HG03442 (cell line): ENCODE measurements around the gene LDAH.
"Not testable (repeated sequence)": the region's sequence is repeated elsewhere in the genome, so short reads cannot be mapped to it uniquely, and the experiment has no call there.

Experiments
- ATAC-seq: cut with Tn5 transposase; IDR thresholded peaks from one replicate; pipeline ENCODE4 v1.9.1; 2021; ENCODE audit warnings: mild to moderate bottlenecking, moderate library complexity; ENCODE audit not compliant: unreplicated experiment

Gene LDAH

GRCh38 chr2:20724500-20725053, 98.3 kb downstream of the LDAH start:
- no peak for ATAC-seq

DNA sequence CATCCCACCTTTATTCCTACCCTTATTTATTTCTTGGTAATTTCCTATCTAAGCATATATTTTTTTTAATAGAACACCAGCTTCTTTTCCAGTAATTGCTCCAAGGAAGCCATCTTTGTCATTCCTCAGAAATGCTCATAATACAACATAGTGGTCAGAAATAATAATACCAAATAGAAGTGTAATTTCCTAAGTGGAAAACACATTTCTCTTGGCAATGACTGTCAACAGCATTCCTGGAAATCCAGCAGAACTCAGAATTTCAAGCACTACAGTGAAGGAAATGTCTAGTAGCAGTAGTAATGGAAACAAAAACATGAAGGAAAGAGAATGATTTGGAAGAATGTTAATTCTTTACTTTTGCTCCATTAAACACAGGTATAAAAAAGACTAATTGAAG, 99.4 kb downstream of the LDAH start:
- no peak for ATAC-seq

- ATAC-seq = no peak
These were observed 100.2 kb downstream of the LDAH start for GRCh38 chr2:20722592-20723240.

- ATAC-seq = no peak
These were observed 105.3 kb downstream of the LDAH start for GRCh38 chr2:20717641-20718040.

DNA sequence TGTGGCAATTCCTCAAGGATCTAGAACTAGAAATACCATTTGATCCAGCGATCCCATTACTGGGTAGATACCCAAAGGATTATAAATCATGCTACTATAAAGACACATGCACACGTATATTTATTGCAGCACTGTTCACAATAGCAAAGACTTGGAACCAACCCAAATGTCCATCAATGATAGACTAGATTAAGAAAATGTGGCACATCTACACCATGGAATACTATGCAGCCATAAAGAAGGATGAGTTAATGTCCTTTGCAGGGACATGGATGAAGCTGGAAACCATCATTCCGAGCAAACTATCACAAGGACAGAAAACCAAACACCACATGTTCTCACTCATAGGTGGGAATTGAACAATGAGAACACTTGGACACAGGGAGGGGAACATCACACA, 106.7 kb downstream of the LDAH start:
- ATAC-seq = not testable (repeated sequence)

GRCh38 chr2:20714412-20714811, 108.5 kb downstream of the LDAH start:
- ATAC-seq = not testable (repeated sequence)

DNA sequence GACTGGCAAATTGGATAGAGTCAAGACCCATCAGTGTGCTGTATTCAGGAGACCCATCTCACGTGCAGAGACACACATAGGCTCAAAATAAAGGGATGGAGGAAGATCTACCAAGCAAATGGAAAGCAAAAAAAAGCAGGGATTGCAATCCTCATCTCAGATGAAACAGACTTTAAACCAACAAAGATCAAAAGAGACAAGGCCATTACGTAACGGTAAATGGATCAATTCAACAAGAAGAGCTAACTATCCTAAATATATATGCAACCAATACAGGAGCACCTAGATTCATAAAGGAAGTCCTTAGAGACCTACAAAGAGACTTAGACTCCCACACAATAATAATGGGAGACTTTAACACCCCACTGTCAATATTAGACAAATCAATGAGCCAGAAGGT, 109.3 kb downstream of the LDAH start:
- not testable (repeated sequence) for ATAC-seq

GRCh38 chr2:20711641-20712040, 111.3 kb downstream of the LDAH start:
- ATAC-seq = not testable (repeated sequence)

DNA sequence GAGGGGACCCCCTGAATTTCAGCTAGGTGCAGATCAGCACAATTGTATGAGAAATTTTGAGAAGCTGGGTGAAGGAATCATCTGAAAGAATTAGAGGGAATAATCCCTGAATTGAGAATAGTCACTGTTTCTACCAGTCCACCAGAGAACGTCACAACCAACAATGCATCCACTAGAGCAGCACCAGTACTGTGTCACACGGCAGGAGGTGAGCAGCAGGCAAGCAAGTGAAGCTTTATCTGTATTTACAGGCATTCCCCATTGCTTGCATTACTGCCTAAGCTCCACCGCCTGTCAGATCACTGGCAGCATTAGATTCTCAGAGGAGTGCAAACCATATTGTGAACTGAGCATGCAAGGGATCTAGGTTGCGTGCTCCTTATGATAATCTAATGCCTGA, 115.3 kb downstream of the LDAH start:
- ATAC-seq = no peak

- no peak for ATAC-seq
These were observed 116.1 kb downstream of the LDAH start for GRCh38 chr2:20706786-20707185.

DNA sequence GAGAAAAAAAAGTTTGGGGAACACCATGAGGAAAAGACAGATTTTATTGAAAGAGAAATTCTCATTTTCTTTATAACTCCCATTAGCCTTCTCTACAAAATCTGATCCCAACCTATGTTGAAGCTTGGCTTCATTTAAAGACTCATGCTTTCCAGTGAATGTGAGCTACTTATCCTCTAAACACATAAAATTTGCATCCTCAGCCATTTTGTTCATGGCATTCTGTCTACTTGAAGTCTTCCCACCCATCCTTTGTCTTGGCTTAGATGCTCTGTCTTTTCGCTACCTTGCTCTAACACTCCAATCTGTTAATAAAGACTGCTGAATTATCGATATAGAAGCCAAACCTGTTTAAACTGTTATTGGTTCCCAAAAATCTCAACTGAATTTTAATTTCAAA, 116.7 kb downstream of the LDAH start:
- no peak for ATAC-seq

DNA sequence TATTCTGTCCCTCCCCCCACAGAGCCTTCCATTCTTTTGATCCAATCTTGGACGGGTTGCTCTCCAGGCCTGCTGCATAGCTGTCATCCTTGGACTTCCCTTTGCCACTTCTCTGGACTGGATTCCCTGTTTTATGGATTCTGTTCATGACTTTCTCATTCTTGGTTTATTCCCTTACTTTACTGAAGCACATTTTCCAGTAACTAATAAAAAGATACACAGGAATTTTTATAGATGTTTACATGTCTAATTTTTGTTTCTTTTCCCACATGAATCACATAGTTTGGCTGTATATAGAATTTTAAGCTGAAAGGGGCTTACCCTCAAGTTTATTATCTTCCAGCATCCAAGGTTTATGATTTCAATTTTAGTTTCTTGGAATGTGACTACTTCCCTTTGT, 118.0 kb downstream of the LDAH start:
- ATAC-seq = no peak

DNA sequence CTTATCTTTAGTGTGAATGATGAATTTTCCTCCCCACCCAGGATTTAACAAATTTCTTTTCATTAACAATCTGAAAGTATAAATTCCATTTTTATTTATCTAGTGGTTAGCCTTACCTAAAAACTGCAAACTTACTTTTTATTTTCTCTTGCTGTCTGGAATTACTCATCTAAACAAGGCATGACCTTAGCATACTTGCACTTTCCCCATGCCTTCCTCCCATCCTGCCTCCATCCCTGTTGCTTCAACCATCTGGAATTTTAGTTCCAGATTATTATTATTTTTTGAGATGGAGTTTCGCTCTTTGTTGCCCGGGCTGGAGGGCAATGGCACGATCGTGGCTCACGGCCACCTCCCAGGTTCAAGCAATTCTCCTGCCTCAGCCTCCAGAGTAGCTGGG, 120.3 kb downstream of the LDAH start:
- no peak for ATAC-seq

DNA sequence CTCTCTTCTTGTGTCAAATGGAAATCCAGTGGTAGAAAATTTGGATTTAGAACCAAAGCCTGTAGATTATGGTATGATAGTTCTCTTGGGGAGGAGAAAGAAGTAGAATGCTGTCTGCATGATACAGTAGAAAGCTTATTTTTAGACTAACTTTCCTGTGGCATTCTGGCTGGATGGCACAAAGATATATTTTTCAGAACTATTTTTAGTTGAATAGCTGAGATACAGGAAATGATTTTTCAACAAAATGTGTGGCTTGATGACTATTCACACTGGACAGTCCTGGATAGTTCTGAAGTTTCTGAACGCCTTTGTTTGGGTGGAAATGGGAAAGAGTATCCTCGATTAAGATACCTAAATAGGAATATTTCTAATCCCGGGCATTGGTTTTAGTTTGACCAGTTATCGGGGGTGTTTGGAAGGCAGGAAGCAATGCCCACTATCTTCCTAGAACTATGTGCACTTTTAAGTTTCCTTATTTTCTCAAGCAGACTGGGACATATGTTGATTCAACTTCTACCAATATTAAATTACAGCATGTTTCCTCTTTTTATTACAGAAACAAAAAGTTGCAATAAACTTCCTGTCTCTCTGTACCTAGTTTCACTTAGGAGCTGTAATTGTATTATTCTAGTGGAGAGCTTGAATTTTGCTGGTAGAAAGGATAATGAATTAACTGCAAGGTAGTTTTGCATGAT, 123.8 kb downstream of the LDAH start:
- ATAC-seq = no peak

DNA sequence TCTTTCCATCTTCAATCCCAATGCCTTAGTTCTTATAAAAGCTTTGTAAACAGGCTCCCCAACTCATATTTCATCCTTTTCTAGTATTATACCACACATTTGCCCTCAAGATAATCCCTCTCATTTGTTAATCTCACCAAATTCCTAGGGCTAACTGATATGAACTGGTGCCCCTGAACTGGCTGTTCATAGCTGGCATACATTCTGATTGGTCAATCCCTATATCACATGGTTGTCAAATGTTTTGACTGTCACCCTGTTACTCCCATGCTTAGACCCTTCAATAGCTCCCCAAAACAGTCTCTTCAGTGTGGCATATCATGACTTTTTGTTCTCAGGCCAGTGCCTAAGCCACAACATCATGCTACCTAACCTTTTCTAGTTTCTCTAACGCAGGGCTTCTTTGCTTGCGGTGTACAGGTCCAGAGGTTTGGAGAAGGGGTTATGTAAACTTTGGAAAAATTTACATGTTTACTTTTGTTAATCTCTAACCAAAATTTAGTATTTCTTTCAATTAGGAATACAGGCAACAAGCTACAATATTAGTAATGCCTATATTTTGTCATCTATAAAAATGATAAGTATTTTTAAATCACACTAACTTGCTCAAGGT, 125.5 kb downstream of the LDAH start:
- ATAC-seq = no peak

- ATAC-seq = no peak
These were observed 126.5 kb downstream of the LDAH start for GRCh38 chr2:20696366-20696765.

- no peak for ATAC-seq
These were observed 129.6 kb downstream of the LDAH start for GRCh38 chr2:20693317-20693716.

DNA sequence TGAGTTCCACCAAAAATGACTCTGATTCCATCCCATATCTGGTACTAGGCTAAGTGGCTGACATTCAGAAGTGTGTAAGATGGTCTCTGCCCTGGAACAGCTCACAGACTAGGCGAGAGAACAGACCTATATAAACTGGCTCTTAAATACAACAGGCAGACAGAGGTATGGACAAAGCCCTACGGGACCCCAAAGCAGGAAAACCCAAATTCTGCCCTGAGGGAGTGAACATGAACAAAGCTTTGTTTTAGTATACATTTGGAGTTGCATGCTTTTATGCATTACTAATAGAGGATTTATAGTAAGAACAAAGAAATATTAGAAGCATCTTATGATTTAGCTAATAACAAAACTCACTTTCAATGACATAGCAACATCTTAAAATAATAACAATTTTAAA, 130.8 kb downstream of the LDAH start:
- no peak for ATAC-seq

- ATAC-seq = no peak
These were observed 131.7 kb downstream of the LDAH start for GRCh38 chr2:20691076-20691734.

GRCh38 chr2:20689428-20690264, 133.3 kb downstream of the LDAH start:
- no peak for ATAC-seq
